COLO668 (cell line): ENCODE data around the gene UBAP1.
A peak's percentile ranks its signal among the peaks of the same experiment; 100 is the strongest.
"Not testable (repeated sequence)": the region's sequence is repeated elsewhere in the genome, so short reads cannot be mapped to it uniquely, and the experiment has no call there.

Source experiments
- DNase-seq: peaks from one replicate; lab custom pipeline; 2025; ENCODE audit not compliant: unreplicated experiment; lab: John Stamatoyannopoulos, UW

Gene UBAP1

DNA sequence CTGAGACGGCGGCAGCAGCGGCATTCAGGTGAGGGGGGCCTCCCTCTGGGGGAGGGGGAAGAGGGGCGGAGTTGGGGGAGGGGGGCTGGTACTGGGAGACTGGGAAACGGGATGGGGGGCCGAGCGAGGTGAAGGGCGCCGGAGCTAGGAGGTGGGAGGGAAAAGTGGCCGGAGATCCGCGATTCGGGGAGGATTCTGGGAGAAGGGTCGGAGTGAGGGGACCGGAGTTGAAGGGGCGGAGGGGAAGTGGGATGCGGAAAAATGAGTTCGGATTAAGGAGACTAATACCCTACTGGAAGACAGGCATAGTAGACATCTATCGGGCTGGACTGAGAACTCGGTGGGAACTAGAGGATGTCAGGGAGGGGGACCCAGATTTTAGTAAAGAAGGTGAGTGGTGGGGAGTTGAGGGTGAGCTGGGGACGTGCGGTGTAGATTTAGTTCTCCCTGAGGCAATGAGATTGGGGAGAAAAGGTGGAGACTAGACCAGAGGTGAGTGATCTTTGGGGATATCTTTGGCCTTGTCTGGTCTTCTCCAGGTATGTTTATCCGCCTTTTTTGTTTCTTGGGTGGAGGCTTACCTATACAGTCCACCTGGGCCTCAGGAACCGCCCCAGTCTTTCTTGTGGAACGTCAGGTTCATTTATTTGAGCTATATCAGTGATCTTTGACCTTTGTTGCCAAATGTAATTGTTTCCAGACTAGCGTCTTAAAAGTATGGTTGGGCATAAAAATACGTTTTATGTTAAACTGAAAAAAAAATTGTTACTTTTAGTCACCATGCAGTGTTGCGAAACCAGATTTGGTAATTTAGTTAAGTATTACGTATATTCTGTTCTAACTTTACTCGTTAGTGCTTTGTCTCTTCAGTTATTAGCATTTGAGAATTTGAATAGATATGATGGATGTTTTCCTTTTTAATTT is 632 bp downstream of the UBAP1 start:
- DNase-seq, result peak; percentile 50

GRCh38 chr9:34185778-34186551 is 7.1 kb downstream of the UBAP1 start:
- no peak for DNase-seq

DNA sequence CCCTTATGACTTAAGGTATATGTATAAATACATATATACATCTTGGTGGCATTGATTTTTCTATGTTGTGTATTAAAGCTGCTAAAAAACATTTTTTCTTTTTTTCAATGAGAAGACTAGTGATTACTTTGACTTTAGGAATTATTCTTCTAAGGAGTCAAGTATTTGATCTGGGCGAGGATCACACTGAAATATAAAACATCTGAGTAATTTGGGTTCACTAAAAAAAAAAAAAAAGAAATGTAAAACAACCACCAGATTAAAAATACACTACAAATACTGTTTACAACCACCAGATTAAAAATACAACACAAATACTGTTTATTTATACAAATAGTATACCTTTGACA is 9.0 kb downstream of the UBAP1 start:
- DNase-seq, result no peak

DNA sequence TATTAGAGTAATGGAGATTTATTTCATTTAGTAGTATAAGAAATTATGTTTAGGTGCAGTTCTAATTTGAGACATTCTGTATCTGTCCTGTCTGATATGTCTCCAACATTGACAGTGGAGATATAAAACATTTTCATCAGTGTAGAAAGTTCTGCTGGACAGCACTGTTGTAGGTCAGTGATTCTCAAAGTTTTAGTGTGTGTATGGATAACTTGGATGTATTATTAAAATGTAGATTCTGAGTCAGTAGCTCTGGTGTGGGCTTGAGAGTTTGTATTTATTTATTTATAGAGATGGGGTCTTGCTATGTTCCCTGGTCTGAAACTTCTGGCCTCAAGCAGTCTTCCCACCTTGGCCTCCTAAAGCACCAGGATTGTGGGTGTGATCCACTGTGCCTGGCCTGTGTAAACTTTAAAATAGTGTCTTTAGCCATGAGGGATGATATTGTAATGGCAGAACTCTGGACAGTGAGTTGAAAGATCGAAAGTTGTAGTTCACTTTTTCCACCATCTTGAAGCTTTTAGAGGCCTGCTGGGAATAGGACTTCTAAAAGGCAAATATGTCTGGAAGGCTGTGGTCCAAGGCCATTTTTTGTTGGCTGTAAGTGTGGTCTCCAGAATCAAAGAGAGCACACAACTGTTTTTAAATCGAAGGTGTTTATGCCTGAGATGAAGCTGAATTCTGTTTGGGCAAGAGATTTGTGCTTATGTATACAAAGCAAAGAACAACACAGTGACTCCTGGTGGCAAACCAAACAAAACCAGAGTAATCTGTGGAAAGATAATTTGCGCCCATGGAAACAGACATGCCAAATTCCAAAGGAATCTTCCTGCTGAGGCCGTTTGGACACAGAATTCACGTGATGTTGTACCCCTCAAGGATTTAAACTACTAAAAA is 12.4 kb downstream of the UBAP1 start:
- no peak for DNase-seq

DNA sequence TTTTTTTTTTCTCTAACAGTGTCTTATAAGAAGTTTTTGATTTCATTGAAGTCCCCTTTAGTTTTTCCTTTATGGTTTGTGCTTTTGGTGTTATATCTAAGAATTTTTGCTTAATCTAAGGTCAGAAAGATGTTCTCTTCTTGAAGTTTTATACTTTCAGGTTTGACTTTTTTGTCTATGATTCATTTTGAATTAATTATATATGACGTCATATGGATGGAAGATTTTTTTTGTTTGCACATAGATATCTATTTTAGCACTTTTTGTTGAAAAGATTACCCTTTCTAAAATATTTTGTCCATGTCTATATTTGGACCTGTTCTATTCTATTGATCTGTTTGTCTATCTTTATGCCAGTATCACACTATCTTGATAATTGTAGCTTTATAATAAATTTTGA is 16.3 kb downstream of the UBAP1 start:
- no peak for DNase-seq

DNA sequence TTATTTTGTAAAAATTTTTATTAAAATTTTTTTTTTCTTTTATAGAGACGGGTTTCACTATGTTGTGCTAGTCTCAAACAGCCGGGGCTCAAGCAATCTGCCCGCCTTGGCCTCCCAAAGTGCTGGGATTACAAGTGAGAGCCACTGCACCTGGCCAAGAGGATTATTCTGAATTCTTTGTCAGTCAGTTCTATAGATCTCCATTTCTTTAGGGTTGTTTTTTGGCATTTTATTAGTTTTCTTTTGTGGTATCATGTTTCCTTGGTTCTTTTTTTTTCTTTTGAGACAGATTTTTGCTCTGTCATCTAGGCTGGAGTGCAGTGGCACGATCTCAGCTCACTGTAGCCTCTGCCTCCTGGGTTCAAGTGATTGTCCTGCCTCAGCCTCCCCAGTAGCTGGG is 18.4 kb downstream of the UBAP1 start:
- not testable (repeated sequence) for DNase-seq

DNA sequence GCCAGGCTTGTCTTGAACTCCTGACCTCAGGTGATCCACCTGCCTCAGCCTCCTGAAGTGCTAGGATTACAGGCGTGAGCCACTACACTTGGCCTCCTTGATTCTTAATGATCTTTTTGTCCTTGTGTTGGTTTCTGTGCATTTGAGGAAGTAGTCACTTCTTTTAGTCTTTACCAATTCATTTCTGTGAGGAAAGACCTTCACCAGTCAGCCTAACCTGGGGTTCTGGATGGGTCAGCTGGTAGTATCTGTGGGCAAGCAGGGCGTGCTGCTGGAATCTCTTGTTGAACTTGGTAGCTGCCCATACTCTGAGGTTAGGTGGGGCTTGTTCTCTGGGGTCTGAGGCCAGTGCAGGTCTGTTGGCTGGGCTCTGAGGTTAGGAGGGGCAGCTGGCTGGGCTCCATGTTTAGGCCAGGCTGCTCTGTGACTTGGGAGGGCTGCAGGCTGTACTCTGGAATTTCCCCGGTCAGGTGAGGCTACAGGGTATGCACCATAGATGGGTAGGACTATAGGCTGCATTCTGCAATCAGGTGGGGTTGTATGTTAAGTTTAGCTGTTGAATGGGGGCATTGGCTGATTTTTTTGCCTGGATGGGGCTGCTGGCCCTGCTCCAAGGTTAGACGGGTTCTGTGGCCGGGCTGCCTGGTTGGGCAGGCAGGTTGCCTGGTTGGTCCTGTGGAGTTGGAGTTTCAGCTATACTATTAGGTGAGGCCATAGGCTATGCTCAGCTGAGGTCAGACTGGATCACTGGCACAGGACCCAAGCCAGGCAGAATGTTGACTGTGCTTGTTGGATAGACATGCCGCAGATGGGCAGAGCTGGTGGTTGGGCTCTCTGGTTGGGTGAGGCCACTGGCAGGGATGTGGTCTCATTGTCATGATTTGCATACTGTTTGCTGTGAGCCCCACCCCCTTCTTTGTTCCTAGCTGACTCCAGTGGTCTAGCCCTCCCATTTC is 19.2 kb downstream of the UBAP1 start:
- DNase-seq, result no peak

- DNase-seq, result no peak
These were observed 21.2 kb downstream of the UBAP1 start for GRCh38 chr9:34200092-34200491.

GRCh38 chr9:34203275-34203991 is 24.6 kb downstream of the UBAP1 start:
- DNase-seq, result no peak

GRCh38 chr9:34203992-34204635 is 25.3 kb downstream of the UBAP1 start:
- no peak for DNase-seq

DNA sequence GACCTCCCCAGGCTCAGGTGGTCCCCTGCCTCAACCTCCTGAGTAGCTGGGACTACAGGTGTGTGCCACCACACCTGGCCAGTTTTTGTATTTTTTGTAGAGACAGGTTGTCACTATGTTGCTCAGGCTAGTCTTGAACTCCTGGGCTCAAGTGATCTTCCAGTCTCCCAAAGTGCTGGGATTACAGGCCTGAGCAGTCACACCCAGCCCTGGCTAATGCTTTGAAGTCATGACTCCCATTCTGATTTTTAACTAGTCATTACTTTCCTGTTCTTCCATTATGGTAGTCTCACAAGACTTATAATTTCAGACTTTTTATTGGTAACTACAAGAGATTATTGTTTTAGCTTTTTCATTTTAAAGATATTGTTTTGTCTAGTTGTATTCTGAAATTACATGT is 26.3 kb downstream of the UBAP1 start:
- DNase-seq, result no peak

- DNase-seq, result no peak
These were observed 27.7 kb downstream of the UBAP1 start for GRCh38 chr9:34206561-34206960.

- no peak for DNase-seq
These were observed 32.6 kb downstream of the UBAP1 start for GRCh38 chr9:34211395-34211794.

DNA sequence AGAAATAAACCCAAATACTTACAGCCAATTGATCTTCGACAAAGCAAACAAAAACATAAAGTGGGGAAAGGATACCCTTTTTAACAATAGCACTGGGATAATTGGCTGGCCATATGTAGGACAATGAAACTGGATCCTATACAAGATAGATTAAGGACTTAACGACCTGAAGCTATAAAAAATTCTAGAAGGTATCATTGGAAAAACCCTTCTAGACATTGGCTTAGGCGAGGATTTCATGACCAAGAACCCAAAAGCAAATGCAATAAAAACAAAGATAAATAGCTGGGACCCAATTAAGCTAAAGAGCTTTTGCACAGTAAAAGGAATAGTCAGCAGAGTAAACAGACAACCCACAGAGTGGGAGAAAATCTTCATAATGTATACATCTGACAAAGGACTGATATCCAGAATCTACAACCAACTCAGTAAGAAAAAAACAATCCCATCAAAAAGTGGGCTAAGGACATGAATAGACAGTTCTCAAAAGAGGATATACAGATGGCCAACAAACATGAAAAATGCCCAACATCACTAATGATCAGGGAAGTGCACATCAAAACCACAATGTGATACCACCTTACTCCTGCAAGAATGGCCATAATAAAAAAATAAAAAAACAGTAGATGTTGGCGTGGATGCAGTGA is 35.6 kb downstream of the UBAP1 start:
- not testable (repeated sequence) for DNase-seq

- DNase-seq, result no peak
These were observed 37.5 kb downstream of the UBAP1 start for GRCh38 chr9:34216325-34216724.

GRCh38 chr9:34217015-34217414 is 38.2 kb downstream of the UBAP1 start:
- not testable (repeated sequence) for DNase-seq

DNA sequence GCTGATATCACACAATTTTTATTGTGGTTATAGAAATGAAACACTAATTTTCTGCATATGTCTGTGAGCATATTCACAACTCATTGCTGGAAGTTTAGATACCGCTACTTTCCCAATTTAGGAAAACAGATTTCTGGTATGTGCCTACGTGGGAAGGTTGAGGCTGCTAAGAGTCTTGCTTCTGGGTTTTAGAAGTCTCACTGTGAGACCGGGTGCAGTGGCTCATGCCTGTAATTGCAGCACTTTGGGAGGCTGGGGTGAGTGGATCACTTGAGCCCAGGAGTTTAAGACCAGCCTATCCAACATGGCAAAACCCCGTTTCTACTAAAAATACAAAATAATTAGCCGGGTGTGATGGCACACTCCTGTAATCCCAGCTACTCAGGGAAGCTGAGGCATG is 39.6 kb downstream of the UBAP1 start:
- no peak for DNase-seq

DNA sequence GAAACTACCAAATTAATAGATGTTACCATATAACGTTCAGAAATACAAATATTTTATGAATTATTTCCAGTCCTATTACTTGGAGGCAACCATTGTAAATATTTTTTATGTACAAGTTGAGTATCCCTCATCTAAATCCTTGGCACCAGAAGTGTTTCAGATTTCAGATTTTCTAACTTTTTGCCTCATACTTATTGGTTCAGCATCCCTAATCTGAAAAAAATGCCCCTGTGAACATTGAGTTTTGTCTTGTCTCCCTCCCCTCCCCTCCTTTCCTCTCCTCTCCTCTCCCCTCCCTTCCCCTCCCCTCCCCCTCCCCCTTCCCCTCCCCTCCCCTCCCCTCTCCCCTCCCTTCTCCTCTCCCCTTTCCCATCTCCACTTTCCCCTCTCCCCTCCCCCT is 40.6 kb downstream of the UBAP1 start:
- no peak for DNase-seq
